CD1c-positive myeloid dendritic cell (primary cell): ENCODE measurements around the gene CLEC2A.
"Not testable (repeated sequence)": the region's sequence is repeated elsewhere in the genome, so short reads cannot be mapped to it uniquely, and the experiment has no call there.

Experiments
- DNase-seq: peaks from one replicate; pipeline ENCODE4 v3.0.0-alpha.2; 2016; ENCODE audit errors: extremely low spot score

CLEC2A gene, protein sequence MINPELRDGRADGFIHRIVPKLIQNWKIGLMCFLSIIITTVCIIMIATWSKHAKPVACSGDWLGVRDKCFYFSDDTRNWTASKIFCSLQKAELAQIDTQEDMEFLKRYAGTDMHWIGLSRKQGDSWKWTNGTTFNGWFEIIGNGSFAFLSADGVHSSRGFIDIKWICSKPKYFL

DNA sequence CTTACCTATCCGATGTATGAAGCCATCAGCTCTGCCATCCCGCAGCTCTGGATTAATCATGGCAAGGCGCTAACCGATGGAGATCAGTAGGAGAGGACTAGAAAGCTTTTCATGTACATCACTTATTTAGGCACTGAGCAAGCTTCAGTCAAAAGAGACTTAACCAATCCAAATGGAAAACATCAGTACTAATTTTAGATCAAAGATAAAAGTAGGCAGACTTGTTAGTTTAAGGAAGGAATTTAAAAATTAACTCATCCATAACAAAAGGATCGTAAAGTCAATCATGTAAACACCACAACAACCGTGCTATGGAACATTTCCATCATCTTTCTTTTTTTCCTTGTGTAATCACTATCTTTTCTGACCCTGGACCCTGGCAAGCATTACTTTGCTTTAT lies at the start of gene CLEC2A:
Gene CLEC2A, minus strand, starts transcription at position 101 of the 400 bp plus-strand sequence. Its CDS starts 41 bp downstream, at position 60.
- DNase-seq = no peak

DNA sequence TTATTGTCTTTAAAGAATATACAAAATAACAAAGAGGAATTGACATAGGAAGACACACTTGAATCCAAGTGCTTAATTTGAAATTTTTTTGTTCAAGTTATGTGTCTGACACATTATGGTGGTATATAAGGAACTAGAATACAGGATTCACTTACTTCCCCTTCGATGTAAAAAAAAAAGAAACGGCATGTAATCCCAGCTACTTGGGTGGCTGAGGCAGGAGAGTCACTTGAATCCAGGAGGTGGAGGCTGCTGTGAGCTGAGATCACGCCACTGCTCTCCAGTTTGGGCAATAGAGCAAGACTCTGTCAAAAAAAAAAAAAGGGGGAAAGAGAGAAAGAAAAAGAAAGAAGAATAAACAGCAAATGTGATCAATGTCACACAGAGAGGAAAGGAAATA lies 48.0 kb upstream of the CLEC2A start:
- DNase-seq = peak; percentile 79

DNA sequence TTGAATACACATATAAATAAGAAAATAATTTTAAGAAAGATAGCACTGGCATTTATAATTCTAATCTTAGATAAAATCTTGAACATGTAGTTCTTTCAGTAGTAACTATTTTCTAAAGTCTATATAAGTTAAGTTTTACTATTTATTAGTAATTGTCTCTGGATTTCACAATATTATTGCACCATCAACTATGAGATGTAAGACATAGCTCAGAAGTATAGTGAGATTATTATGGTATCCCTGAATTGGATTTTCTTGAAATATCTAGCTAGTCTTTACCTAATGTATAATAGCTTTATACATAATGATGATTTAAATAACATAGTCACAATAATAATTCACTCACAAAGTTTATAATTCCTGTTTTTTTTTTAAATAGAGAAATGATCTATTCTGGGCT lies 45.7 kb upstream of the CLEC2A start:
- peak; percentile 50 for DNase-seq

DNA sequence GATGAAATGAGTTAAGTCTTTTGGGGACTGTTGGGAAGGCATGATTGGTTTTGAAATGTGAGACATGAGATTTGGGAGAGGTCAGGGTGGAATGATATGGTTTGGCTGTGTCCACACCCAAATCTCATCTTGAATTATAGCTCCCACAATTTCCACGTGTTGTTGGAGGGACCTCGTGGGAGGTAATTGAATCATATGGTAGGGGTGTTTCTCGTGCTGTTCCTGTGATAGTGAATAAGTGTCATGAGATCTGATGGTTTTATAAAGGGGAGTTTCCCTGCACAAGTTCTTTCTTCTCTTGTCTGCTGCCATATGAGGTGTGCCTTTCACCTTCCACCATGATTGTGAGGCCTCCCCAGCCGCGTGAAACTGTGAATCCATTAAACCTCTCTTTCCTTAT lies 44.5 kb upstream of the CLEC2A start:
- DNase-seq = not testable (repeated sequence)

DNA sequence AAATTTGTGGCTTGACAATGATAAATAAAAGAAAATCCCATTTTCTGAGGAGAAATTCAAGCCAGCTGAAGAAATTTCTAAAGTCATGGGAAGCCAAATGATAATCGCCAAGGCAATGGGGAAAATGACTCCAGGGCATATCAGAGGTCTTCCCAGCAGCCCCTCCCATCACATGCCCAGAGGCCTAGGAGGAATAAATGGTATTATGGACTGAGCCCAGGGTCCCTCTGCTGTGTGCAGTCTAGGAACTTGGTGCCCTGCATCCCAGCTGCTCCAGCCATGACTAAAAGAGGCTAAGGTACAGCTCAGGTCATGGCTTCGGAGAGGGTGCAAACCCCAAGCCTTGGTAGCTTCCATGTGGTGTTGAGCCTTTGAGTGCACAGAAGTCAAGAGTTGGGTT lies 43.4 kb upstream of the CLEC2A start:
- DNase-seq = no peak

DNA sequence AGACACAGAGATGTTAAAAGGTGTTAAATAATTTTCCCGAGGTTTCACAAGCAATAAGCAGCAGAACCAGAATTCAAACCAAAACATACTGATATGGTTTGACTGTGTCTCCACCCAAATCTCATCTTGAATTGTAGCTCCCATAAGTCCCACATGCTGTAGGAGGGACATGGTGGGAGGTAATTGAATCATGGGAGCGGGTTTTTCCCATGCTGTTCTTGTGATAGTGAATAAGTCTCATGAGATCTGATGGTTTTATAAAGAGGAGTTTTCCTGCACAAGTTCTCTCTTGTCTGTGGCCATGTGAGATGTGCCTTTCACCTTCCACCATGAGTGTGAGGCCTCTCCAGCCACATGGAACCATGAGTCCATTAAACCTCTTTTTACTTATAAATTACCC lies 42.6 kb upstream of the CLEC2A start:
- not testable (repeated sequence) for DNase-seq

DNA sequence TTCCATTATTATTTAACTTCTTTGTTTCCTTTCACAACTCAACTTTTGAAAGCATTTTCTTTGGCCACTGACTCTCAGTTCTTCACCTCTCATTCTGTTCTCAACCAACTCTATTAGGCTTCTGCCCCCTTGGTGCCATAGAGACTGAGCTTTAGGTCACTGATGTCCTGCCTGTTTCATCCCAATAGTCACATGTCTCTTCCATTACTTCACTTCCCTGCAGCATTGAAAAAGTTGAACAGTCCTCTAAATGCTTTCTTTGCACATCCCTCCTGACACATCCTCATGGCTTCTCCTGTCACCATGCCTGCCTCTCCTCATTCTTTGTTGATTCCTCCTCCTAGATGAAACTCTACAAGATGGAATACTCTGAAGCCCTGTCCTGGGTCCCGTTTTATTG lies 41.8 kb upstream of the CLEC2A start:
- peak; percentile 32 for DNase-seq

DNA sequence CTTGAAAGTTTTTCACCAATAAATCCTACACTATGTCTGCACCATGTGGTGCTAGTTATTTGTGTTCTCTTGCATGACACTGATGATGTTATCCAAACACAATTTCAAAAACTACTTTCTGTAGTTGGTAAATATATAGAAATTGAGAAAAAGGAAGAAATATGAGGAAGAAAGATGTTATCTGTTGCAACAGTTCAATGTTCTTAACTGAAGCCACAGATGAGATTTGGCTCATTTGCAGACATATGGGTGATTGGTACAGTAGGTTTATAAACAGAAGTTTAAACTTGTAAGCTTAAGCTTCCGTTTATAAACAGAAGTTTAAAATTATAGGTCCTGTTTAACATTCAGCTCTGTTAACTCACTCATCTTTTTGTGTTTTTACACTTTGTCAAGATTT lies 39.0 kb upstream of the CLEC2A start, which contains the start of gene CLEC12A:
Gene CLEC12A, plus strand, starts transcription at position 229 of the 400 bp plus-strand sequence. CDS start 188 bp downstream, outside the sequence.
- DNase-seq = peak; percentile 81

DNA sequence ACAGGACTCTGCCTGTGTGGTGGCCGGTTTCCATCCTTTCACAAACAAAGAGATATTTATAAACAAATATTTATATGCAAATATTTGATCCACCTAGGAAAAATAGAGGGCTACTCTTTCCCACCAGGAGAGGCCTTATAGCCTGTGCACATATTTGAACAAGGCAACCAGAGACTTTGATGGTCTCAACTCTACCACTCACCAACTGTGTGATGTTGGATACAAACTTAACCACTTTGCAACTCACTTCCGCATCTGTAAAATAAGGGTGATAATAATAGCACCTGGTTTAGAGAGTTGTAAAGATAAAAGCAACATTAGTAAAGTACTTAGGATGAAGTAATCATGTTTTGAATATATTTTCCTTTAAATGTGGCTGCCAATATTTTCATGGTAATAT lies 37.5 kb upstream of the CLEC2A start:
- no peak for DNase-seq

DNA sequence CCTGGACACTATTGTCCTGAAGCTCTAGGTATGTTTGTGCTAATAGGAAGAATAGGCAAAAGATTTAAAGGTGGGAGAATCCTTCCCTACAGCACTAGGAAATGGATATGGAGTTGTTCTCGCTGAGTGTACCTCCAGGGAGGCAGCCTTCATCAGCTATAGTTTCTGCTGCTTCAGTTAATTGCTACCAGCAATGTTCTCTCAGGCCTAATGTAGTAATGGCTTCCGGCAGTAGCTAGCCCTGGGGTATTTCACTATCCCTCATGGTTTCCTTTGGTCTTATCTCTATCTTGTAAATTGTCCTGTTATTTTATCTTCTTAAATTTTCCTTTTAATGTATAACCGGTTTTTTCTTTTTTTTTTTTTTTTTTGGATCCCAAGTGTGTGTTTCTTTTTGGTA lies 29.7 kb upstream of the CLEC2A start:
- no peak for DNase-seq

DNA sequence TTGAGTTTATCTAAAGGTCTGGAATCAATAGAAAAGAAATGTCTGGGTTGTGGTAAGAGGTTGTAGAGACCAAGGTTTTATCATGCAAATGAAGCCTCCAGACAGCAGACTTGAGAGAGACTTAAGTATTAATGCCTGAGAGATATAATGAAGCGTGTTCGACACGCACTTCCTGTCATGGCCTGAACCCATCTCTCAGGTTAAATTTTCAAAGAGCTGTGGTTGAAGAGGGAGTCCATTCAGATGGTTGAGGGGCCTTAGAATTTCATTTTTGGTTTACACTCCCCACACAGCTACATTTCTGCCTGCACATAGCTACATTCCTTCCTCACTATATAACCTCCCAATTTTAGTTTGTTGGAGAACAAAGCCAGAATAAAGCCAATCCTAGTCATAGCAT lies 28.9 kb upstream of the CLEC2A start:
- DNase-seq = no peak

DNA sequence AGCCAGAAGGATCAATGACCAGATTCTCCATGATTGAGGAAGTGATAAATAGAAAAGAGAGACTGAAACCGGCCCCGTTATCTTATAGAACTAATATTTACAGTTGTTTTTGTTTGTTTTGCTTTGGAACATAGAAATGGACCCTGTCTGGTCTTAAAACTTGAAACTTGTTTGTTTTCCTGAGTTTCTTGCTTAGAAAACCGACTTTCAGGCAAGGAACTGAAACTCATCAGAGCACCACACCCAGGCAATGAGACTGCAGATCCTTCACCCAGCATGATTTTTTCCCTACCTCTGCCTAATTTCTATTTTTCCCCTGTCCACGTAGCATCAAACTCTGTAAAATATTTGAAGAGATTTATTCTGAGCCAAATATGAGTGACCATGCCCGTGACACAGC lies 28.4 kb upstream of the CLEC2A start:
- peak; percentile 55 for DNase-seq

DNA sequence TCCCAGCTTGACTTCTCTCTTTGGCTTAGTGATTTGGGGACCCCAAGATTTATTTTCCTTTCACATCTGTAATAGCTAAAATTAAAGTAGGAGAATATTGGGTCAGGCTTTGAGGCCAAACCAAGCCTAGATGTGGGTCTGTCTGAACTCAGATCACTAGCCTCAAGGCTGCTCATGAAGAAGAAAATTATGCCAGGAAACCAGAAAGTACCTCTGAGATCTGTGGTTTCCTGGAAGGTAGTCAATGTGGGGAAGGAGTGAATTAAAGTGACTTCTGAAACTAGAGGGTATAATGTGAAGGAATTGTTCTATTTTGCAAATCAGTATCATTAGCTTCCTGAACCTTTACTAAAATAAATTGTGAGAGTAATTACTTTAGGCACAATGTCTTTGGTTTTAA lies 25.7 kb upstream of the CLEC2A start:
- no peak for DNase-seq

DNA sequence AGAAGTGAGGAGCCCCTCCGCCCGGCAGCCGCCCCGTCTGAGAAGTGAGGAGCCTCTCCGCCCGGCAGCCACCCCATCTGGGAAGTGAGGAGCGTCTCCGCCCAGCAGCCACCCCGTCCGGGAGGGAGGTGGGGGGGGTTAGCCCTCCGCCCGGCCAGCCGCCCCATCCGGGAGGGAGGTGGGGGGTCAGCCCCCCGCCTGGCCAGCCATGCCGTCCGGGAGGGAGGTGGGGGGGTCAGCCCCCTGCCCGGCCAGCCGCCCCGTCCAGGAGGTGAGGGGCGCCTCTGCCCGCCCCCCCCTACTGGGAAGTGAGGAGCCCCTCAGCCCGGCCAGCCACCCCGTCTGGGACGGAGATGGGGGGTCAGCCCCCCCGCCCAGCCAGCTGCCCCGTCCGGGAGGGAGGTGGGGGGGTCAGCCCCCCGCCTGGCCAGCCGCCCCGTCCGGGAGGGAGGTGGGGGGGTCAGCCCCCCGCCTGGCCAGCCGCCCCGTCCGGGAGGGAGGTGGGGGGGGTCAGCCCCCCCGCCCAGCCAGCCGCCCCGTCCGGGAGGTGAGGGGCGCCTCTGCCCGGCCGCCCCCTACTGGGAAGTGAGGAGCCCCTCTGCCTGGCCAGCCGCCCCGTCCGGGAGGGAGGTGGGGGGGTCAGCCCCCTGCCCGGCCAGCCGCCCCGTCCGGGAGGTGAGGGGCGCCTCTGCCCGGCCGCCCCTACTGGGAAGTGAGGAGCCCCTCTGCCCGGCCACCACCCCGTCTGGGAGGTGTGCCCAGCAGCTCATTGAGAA lies 21.0 kb upstream of the CLEC2A start:
- DNase-seq = not testable (repeated sequence)

DNA sequence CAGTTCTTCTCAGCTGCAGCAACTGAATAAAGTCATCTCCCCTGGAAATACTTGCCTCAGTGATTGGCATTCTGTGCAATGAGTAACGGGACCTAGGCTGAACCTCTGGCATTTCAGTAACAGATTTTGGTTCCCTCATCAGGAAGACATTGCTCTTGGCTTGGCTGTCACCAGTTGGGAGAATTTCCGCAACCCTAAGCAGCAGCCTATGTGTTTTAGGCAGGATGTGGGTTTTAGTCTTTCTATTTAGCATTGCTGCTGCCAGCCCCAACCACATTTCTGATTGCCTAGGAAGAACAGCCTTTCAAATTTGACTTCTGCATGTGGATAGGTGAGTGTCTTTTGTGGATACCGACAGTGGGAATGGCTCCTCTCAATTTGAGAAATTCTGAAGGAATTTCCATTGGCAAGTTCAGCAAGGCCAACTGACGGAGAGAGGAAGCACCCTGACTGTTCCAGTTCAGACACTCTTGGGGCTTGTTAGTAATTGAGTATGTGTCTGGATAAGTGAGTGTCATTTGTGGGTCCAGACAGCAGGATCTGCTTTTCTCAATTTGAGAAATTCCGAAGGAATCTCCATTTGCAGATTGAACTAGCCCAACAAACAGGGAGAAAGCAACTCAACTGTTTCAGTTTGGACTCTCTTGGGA lies 19.0 kb upstream of the CLEC2A start:
- no peak for DNase-seq

DNA sequence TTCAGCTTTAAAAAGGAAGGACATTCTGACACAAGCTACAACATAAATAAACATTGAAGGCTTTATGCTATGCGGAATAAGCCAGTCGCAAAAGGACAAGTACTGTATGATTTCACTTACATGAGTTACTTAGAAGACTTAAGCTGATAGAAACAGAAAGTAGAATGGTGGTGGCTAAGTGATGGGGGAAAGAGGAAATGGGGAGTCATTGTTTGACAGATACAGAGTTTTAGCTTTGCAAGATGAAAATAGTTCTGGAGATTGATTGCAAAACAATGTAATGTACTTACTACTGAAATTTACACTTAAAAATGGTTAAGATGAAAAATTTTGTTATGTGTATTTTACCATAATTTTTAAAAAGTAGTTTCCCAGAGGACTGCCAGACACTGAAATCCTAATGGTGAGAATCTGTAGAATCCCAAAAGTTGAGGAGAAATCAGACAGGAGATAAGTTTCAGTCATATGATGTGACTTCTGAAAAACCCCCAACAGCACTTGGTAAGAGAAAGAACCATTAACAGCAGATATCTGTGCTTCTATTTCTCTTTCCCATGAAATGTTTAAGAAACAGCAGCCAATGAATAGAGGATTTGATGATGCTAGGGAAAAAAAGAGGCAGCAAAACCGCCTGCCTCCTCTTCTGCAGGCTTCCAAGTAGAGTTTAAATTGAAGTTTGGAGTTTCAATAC lies 16.6 kb upstream of the CLEC2A start:
- DNase-seq = peak; percentile 72

DNA sequence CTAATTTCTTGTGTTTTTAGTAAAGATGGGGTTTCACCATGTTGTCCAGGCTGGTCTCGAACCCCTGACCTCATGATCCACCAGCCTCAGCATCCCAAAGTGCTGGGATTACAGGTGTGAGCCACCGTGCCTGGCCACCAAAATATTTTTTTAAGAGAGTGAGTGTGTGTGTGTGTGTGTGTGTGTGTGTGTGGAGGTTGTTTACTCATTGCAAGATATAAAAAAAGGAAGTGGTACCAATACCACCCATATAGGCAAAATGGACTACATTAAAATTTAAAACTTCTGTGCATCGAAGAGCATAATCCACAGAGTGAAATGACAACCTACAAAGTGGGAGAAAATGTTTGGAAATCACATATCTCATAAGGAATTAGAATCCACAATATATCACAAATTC lies 15.5 kb upstream of the CLEC2A start:
- DNase-seq = peak; percentile 45

DNA sequence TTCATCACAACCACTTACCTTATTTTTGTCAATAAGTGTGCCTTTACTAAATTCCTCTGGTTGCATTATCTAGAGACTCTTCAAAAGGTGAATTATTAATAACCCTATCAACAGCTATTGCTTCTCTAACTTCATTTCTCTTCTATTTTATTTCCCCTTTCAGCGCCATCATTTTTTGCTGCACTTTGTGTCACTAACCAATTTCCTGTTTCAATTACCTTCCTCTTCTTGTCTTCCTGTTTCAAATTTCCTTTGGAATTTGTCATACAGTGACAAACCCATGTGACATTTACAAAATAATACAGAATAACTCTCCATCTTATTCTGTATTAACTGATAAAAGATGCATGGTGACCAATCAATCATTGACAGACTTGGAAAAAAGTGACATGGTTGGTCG lies 12.2 kb upstream of the CLEC2A start:
- DNase-seq = peak; percentile 60

DNA sequence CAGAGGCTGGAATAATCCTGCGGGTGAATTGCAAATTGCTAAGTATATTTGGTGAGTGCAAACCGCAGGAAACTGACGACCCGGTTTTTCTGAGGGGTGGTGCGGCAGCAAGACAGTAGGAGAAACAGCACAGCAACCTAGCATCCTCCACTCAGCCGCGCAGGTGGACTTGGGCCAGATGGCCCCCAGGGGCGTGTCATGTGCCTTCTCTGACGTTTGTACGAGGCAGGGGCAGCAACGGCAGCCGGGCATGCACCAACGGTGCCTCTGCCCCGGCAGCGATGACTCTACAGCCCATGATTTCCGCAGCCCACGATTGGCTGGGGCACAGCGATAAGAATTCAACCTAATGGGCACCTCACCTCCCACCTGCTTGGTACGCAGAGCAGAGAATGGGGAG lies 11.1 kb upstream of the CLEC2A start:
- DNase-seq = no peak

DNA sequence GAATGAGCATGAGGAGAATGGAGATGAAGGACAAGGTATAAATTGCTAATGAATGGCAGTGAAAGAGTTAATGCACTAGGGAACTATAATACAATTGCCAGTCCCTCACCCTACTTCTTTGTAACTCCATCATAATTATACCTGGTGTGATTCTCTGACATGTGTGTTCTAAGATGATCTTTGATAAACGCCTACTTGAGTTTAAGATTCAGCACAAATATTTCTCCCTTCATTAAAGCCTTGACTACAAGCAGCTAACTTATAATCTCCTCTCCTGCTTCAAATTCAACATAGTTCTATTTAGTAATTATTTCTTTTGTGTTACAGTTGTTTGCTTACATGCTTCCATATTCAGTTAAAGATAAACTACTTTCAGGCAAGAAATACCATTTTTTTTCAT lies 9.7 kb upstream of the CLEC2A start:
- no peak for DNase-seq

DNA sequence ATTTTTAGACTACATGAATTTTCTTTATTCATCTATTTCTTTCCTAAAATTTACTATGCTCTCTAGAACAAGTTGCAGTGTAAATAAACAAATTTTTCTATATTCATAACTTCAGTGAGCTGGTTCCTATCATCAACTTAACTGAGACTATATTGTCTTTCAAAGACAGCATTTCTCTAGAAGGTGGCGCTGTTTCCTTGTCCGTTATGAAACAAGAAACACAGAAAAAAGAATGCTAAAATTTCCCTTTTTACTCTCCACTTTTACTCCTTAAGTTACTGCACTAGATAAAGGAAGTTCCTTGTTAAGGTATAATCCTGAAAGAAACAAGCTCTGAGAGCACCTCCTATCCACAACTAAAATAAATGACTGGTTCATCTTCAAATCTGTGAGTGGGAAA lies 8.2 kb upstream of the CLEC2A start:
- peak; percentile 56 for DNase-seq

DNA sequence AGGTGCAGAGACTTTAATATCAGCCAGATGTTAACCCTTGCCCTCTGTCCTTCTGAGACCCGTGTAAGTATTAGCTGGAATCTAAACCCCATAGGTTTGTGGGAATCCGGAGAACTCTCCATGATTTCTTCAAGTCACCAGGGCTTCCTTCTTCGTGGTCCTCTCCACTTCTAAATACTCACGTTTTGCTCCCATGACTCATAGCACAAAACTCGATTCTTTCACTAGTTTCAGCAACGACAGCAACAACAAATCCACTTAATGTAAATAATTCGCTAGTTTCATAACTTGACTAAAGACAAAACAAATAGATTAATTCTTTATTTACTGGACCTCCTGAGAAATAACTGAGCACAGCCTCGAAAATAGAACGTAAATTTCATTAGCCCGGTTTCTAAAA lies 4.4 kb upstream of the CLEC2A start:
- DNase-seq = peak; percentile 22
